H9 (cell line): ENCODE data around the gene SYF2. TPM values are rescaled to one million over a fixed set of nuclear protein-coding genes. Genes with fewer than 3 reads are reported as not detected.

Source experiments
- DNase-seq: peaks from one replicate; pipeline ENCODE4 v3.0.0-alpha.2; 2017
- H2AFZ ChIP-seq: one replicate; pipeline ENCODE4 v1.6.1; 2013; ENCODE audit warnings: mild to moderate bottlenecking, low read length, control low read depth, moderate library complexity
- H2AK5ac ChIP-seq: 2 replicates; pipeline ENCODE4 v1.6.1; 2013; ENCODE audit warnings: low read length, control low read depth, mixed read lengths; ENCODE audit not compliant: insufficient read length
- H2BK120ac ChIP-seq: one replicate; pipeline ENCODE4 v1.6.1; 2013; ENCODE audit warnings: low read depth, mild to moderate bottlenecking, low read length, control low read depth, inconsistent platforms; ENCODE audit not compliant: poor library complexity, severe bottlenecking
- H2BK12ac ChIP-seq: 2 replicates; pipeline ENCODE4 v1.6.1; 2013; ENCODE audit warnings: low read length, control low read depth, mixed read lengths, low read depth; ENCODE audit not compliant: insufficient read length
- H2BK15ac ChIP-seq: 2 replicates; pipeline ENCODE4 v1.6.1; 2013; ENCODE audit warnings: low read depth, low read length, control low read depth
- H2BK20ac ChIP-seq: one replicate; pipeline ENCODE4 v1.6.1; 2013; ENCODE audit warnings: low read depth, mild to moderate bottlenecking, low read length, control low read depth, inconsistent platforms; ENCODE audit not compliant: poor library complexity, severe bottlenecking
- H2BK5ac ChIP-seq: 2 replicates; pipeline ENCODE4 v1.6.1; 2013; ENCODE audit warnings: low read length, control low read depth, mixed read lengths; ENCODE audit not compliant: insufficient read length
- H3K14ac ChIP-seq: 2 replicates; pipeline ENCODE4 v1.6.1; 2013; ENCODE audit warnings: low read length, control low read depth; ENCODE audit not compliant: insufficient read depth
- H3K18ac ChIP-seq: 2 replicates; pipeline ENCODE4 v1.6.1; 2013; ENCODE audit warnings: low read depth, mild to moderate bottlenecking, mixed read lengths, low read length, control low read depth; ENCODE audit not compliant: insufficient read length
- H3K23ac ChIP-seq: 2 replicates; pipeline ENCODE4 v1.6.1; 2013; ENCODE audit warnings: low read length, control low read depth, mixed read lengths, low read depth; ENCODE audit not compliant: insufficient read length
- H3K23me2 ChIP-seq: 2 replicates; pipeline ENCODE4 v1.6.1; 2013; ENCODE audit warnings: low read depth, mild to moderate bottlenecking, mixed read lengths, low read length, control low read depth; ENCODE audit not compliant: insufficient read length, poor library complexity, severe bottlenecking
- H3K27ac ChIP-seq: 2 replicates; pipeline ENCODE4 v1.5.1; 2013; ENCODE audit warnings: low read length, control low read depth, mixed read lengths, low read depth; ENCODE audit not compliant: insufficient read length
- H3K27me3 ChIP-seq: 2 replicates; pipeline ENCODE4 v1.6.1; 2013; ENCODE audit warnings: low read length, control low read depth, inconsistent platforms; ENCODE audit not compliant: insufficient read depth
- H3K4ac ChIP-seq: 2 replicates; pipeline ENCODE4 v1.6.1; 2013; ENCODE audit warnings: low read depth, mild to moderate bottlenecking, control low read depth, inconsistent platforms, low read length, moderate library complexity
- H3K4me1 ChIP-seq: 2 replicates; pipeline ENCODE4 v1.6.1; 2013; ENCODE audit warnings: low read length, control low read depth, inconsistent platforms; ENCODE audit not compliant: insufficient read depth
- H3K4me2 ChIP-seq: 2 replicates; pipeline ENCODE4 v1.6.1; 2013; ENCODE audit warnings: low read length, control low read depth, mixed read lengths; ENCODE audit not compliant: insufficient read length, insufficient read depth
- H3K56ac ChIP-seq: 2 replicates; pipeline ENCODE4 v1.6.1; 2013; ENCODE audit warnings: low read depth, mild to moderate bottlenecking, mixed read lengths, low read length, control low read depth; ENCODE audit not compliant: insufficient read length
- H3K79me1 ChIP-seq: 2 replicates; pipeline ENCODE4 v1.6.1; 2013; ENCODE audit warnings: low read depth, mild to moderate bottlenecking, moderate library complexity, low read length, control low read depth, inconsistent platforms; ENCODE audit not compliant: insufficient read depth, poor library complexity, severe bottlenecking
- H3K79me2 ChIP-seq: 2 replicates; pipeline ENCODE4 v1.6.1; 2013; ENCODE audit warnings: low read length, control low read depth, inconsistent platforms; ENCODE audit not compliant: insufficient read depth
- H3K9ac ChIP-seq: 2 replicates; pipeline ENCODE4 v1.6.1; 2013; ENCODE audit warnings: low read length, control low read depth, mixed read lengths; ENCODE audit not compliant: insufficient read length; ENCODE audit errors: extremely low read depth
- H3K9me3 ChIP-seq: one replicate; pipeline ENCODE4 v1.6.1; 2013; ENCODE audit warnings: low read depth, low read length, inconsistent platforms; ENCODE audit not compliant: control insufficient read depth
- H3T11ph ChIP-seq: one replicate; pipeline ENCODE4 v1.6.1; 2013; ENCODE audit warnings: mild to moderate bottlenecking, low read length, control low read depth, inconsistent platforms
- H4K20me1 ChIP-seq: one replicate; pipeline ENCODE4 v1.6.1; 2013; ENCODE audit not compliant: control insufficient read depth, insufficient read length, insufficient read depth
- H4K5ac ChIP-seq: 2 replicates; pipeline ENCODE4 v1.6.1; 2013; ENCODE audit warnings: low read depth, mild to moderate bottlenecking, mixed read lengths, low read length, control low read depth; ENCODE audit not compliant: insufficient read length
- H4K8ac ChIP-seq: replicated peaks from 2 replicates; pipeline ENCODE4 v1.6.1; 2013; ENCODE audit warnings: low read length, control low read depth, mixed read lengths, low read depth; ENCODE audit not compliant: insufficient read length
- H4K91ac ChIP-seq: 2 replicates; pipeline ENCODE4 v1.6.1; 2013; ENCODE audit warnings: low read depth, mild to moderate bottlenecking, moderate library complexity, mixed read lengths, low read length, control low read depth; ENCODE audit not compliant: insufficient read length
- H3K27ac Mint-ChIP-seq, 3 experiments: 2 replicates in 2 of 3; 3 replicates in 1 of 3; pipeline ENCODE4 v1.8.0; 2020 to 2021; ENCODE audit warnings: mixed read lengths in 3 of 3, mild to moderate bottlenecking in 1 of 3, moderate library complexity in 1 of 3
- H3K27me3 Mint-ChIP-seq: 2 replicates; pipeline ENCODE4 v1.8.0; 2021; ENCODE audit warnings: low read depth, mild to moderate bottlenecking, moderate library complexity, mixed read lengths
- H3K36me3 Mint-ChIP-seq, 3 experiments: 2 replicates in 2 of 3; 3 replicates in 1 of 3; pipeline ENCODE4 v1.8.0; 2020 to 2021; ENCODE audit warnings: low read depth in 3 of 3, mixed read lengths in 3 of 3; ENCODE audit not compliant: insufficient read depth in 1 of 3
- H3K4me1 Mint-ChIP-seq, 2 experiments: 2 replicates each; pipeline ENCODE4 v1.8.0; 2020; ENCODE audit warnings: mixed read lengths in 2 of 2
- H3K4me3 Mint-ChIP-seq, 2 experiments: 2 replicates in 1 of 2; 3 replicates in 1 of 2; pipeline ENCODE4 v1.8.0; 2020 to 2021; ENCODE audit warnings: mild to moderate bottlenecking in 2 of 2, mixed read lengths in 2 of 2, moderate library complexity in 1 of 2
- H3K9me3 Mint-ChIP-seq, 2 experiments: 2 replicates in 1 of 2; 3 replicates in 1 of 2; pipeline ENCODE4 v1.8.0; 2020; ENCODE audit warnings: mild to moderate bottlenecking in 2 of 2, mixed read lengths in 2 of 2, moderate library complexity in 1 of 2
- WGBS: extraction: QIAGEN DNeasy Blood & Tissue Kit; methylation state at CpG from one replicate; pipeline ENCODE4 v1.1.7; 2013; ENCODE audit warnings: missing lambda C conversion rate, low lambda C conversion rate, mixed read lengths; ENCODE audit not compliant: insufficient read length; ENCODE audit errors: extremely low coverage; 5-methylcytosine and 5-hydroxymethylcytosine counted together
- total RNA-seq: library from RNA; stranded (reverse); gene quantifications from 2 replicates; pipeline ENCODE4 v1.2.1, GENCODE V29; 2021
- TF ChIP-seq, protein P1 (sequence below): fragments of 200-600 bp; sonication (generic); conservative IDR thresholded peaks from 3 replicates; pipeline ENCODE4 v1.8.0; 2021; ENCODE audit warnings: antibody characterized with exemption, mild to moderate bottlenecking

The SYF2 gene
- total RNA-seq, 1 experiment from 2014 or later, result 36.5 TPM

DNA sequence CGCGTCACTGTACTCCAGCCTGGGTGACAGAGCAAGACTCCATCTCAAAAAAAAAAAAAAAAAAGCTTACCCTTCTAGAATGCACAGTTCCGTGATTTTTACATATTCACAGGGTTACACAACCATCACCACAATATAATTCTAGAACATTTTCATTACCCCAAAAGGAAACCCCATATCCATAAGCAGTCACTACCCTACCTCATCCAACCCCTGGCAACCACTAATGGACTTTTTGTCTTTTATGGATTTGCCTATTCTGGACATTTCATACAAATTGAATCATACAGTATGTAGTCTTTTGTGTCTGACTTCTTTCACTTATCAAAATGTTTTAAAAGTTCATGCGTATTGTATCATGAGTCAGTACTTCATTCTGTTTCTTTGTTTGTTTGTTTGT lies 22.8 kb downstream of the SYF2 start:
- Histone ChIP-seq H4K20me1 (no peaks in the 10 kb centered on the region), H3K23ac (no peak overlapping the region), H4K5ac (no peak overlapping the region), H2BK20ac (no peak overlapping the region), H3K9ac (no peak overlapping the region), H3K79me1 (no peaks in the 10 kb centered on the region), H2BK15ac (no peak overlapping the region), H3K14ac (no peak overlapping the region), H2BK120ac (no peak overlapping the region), H2AK5ac (no peak overlapping the region), H3K18ac (no peak overlapping the region), H4K91ac (no peak overlapping the region), H3K27me3 (no peaks in the 10 kb centered on the region), H3K23me2 (no peaks in the 10 kb centered on the region), H4K8ac (no peak overlapping the region), H3K56ac (no peak overlapping the region), H3K79me2 (no peaks in the 10 kb centered on the region), H3K4ac (no peak overlapping the region), H3K4me2 (no peak overlapping the region), H3T11ph (no peak overlapping the region), H3K27ac (no peak overlapping the region), H2BK5ac (no peak overlapping the region), H3K4me1 (no peaks in the 10 kb centered on the region), H2BK12ac (no peak overlapping the region), H3K9me3 (no peaks in the 10 kb centered on the region), H2AFZ (no peak overlapping the region)
- no peak for DNase-seq
- peaks cover 5 to 10% of the 10 kb centered on the region in 2 experiments for H3K4me1 Mint-ChIP-seq
- no peaks in the 10 kb centered on the region for H3K27me3 Mint-ChIP-seq
- no CpG with 5 or more reads among the region's 4 CpGs for WGBS
- H3K27ac Mint-ChIP-seq, result no peak overlapping the region
- H3K9me3 Mint-ChIP-seq, result no peaks in the 10 kb centered on the region
- H3K4me3 Mint-ChIP-seq, result no peak overlapping the region
- TF ChIP-seq, protein P1, sequence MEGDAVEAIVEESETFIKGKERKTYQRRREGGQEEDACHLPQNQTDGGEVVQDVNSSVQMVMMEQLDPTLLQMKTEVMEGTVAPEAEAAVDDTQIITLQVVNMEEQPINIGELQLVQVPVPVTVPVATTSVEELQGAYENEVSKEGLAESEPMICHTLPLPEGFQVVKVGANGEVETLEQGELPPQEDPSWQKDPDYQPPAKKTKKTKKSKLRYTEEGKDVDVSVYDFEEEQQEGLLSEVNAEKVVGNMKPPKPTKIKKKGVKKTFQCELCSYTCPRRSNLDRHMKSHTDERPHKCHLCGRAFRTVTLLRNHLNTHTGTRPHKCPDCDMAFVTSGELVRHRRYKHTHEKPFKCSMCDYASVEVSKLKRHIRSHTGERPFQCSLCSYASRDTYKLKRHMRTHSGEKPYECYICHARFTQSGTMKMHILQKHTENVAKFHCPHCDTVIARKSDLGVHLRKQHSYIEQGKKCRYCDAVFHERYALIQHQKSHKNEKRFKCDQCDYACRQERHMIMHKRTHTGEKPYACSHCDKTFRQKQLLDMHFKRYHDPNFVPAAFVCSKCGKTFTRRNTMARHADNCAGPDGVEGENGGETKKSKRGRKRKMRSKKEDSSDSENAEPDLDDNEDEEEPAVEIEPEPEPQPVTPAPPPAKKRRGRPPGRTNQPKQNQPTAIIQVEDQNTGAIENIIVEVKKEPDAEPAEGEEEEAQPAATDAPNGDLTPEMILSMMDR, result no peak
- no peaks in the 10 kb centered on the region for H3K36me3 Mint-ChIP-seq
